DOHH2 (cell line): ENCODE measurements around the gene NLRC3.

Experiments used
- H3F3A ChIP-seq: fragments of 200-600 bp; sonication (generic), shearing (Covaris generic); 2 replicates; pipeline ENCODE4 v1.6.0; 2016; ENCODE audit warnings: antibody characterized with exemption, mild to moderate bottlenecking; ENCODE audit not compliant: control insufficient read depth, insufficient read depth
- H3K27ac ChIP-seq: fragments of 200-600 bp; sonication (generic); 2 replicates; pipeline ENCODE4 v1.5.1; 2014; ENCODE audit warnings: low read depth, mild to moderate bottlenecking, low read length, moderate library complexity
- H3K27me3 ChIP-seq: fragments of 200-600 bp; sonication (generic); 2 replicates; pipeline ENCODE4 v1.6.1; 2014; ENCODE audit warnings: mild to moderate bottlenecking, low read length, mixed read lengths; ENCODE audit not compliant: control insufficient read depth
- H3K36me3 ChIP-seq: fragments of 200-600 bp; sonication (generic); 2 replicates; pipeline ENCODE4 v1.6.1; 2014; ENCODE audit warnings: mild to moderate bottlenecking, low read length, moderate library complexity, mixed read lengths; ENCODE audit not compliant: control insufficient read depth
- H3K4me1 ChIP-seq: fragments of 200-600 bp; sonication (generic); 2 replicates; pipeline ENCODE4 v1.6.1; 2014; ENCODE audit warnings: mild to moderate bottlenecking, low read length, mixed read lengths; ENCODE audit not compliant: control insufficient read depth
- H3K4me2 ChIP-seq: fragments of 200-600 bp; sonication (generic); 2 replicates; pipeline ENCODE4 v1.6.0; 2014; ENCODE audit warnings: mild to moderate bottlenecking, low read length, moderate library complexity
- H3K4me3 ChIP-seq: fragments of 200-600 bp; sonication (generic); 2 replicates; pipeline ENCODE4 v1.5.1; 2014; ENCODE audit warnings: mild to moderate bottlenecking, low read length, mixed read lengths
- H3K79me2 ChIP-seq: fragments of 200-600 bp; sonication (generic); 2 replicates; pipeline ENCODE4 v1.6.1; 2014; ENCODE audit warnings: mild to moderate bottlenecking, low read length, mixed read lengths; ENCODE audit not compliant: control insufficient read depth
- H3K9me2 ChIP-seq: fragments of 200-600 bp; sonication (generic); replicated peaks from 2 replicates; pipeline ENCODE4 v1.6.1; 2014; ENCODE audit warnings: mild to moderate bottlenecking, low read length, mixed read lengths; ENCODE audit not compliant: control insufficient read depth
- H3K9me3 ChIP-seq: fragments of 200-600 bp; sonication (generic); 2 replicates; pipeline ENCODE4 v1.6.1; 2014; ENCODE audit warnings: antibody characterized with exemption, low read length, mixed read lengths; ENCODE audit not compliant: control insufficient read depth, insufficient read depth
- H4K20me1 ChIP-seq: fragments of 200-600 bp; sonication (generic); 2 replicates; pipeline ENCODE4 v1.6.0; 2014; ENCODE audit warnings: low read depth, mild to moderate bottlenecking, antibody characterized with exemption, low read length, moderate library complexity; ENCODE audit not compliant: control insufficient read depth, insufficient read depth
- EZH2phosphoT487 ChIP-seq: fragments of 200-600 bp; sonication (generic); IDR thresholded peaks from 2 replicates; pipeline ENCODE4 v1.6.1; 2017; ENCODE audit warnings: borderline replicate concordance, mild to moderate bottlenecking, antibody characterized with exemption, low read length, moderate library complexity, mixed read lengths
- TF ChIP-seq, protein P1 (sequence below): fragments of 200-600 bp; sonication (generic); IDR thresholded peaks from one replicate; pipeline ENCODE4 v1.5.1; 2014; ENCODE audit warnings: antibody characterized with exemption, mild to moderate bottlenecking, low read depth, low read length; ENCODE audit not compliant: poor library complexity, severe bottlenecking

Gene NLRC3

DNA sequence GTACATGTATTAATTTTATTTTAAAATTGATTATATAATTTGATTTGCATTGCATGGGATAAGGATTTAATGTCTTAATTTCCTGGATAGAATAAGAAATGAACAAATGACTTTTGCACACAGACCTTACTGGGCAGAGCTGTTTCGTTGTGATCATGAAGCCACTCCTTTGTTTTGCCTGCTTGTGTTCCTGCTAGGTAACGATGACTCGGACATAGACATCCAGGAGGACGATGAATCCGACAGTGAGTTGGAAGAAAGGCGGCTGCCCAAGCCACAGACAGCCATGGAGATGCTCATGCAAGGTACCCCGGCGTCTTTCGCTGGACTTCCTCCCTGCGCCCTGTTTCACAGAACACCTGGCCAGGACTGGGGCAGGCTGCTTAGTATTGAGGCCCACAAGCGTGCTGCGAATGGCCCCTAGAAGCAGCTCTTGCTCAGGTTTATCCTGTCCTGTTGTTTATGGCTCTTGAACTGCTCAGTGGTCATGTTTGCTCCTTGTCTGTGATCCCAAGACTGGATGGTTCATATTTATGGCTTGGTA, 46.8 kb downstream of the NLRC3 start:
- no peaks in the 10 kb centered on the region for H3K27me3 ChIP-seq
- H3K4me2 ChIP-seq, result no peak overlapping the region
- peaks cover 21% of the 10 kb centered on the region for H3K36me3 ChIP-seq
- H3K4me1 ChIP-seq, result peaks cover 24% of the 10 kb centered on the region
- TF ChIP-seq, protein P1, sequence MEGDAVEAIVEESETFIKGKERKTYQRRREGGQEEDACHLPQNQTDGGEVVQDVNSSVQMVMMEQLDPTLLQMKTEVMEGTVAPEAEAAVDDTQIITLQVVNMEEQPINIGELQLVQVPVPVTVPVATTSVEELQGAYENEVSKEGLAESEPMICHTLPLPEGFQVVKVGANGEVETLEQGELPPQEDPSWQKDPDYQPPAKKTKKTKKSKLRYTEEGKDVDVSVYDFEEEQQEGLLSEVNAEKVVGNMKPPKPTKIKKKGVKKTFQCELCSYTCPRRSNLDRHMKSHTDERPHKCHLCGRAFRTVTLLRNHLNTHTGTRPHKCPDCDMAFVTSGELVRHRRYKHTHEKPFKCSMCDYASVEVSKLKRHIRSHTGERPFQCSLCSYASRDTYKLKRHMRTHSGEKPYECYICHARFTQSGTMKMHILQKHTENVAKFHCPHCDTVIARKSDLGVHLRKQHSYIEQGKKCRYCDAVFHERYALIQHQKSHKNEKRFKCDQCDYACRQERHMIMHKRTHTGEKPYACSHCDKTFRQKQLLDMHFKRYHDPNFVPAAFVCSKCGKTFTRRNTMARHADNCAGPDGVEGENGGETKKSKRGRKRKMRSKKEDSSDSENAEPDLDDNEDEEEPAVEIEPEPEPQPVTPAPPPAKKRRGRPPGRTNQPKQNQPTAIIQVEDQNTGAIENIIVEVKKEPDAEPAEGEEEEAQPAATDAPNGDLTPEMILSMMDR, result no peak
- no peak for TF ChIP-seq EZH2phosphoT487
- H3K4me3 ChIP-seq, result no peak overlapping the region
- H3K9me2 ChIP-seq, result no peaks in the 10 kb centered on the region
- H3K79me2 ChIP-seq, result no peaks in the 10 kb centered on the region
- no peak overlapping the region for H3K27ac ChIP-seq
- no peaks in the 10 kb centered on the region for H4K20me1 ChIP-seq
- peaks cover 6% of the 10 kb centered on the region for H3F3A ChIP-seq
- H3K9me3 ChIP-seq, result no peaks in the 10 kb centered on the region

GRCh38 chr16:3529175-3529574, 48.0 kb downstream of the NLRC3 start:
- Histone ChIP-seq H3K27ac (no peak overlapping the region), H3K9me2 (no peaks in the 10 kb centered on the region), H3K79me2 (no peaks in the 10 kb centered on the region), H3K4me1 (peaks cover 32% of the 10 kb centered on the region), H3K4me3 (no peak overlapping the region), H4K20me1 (no peaks in the 10 kb centered on the region), H3K36me3 (peaks cover 23% of the 10 kb centered on the region), H3F3A (peaks cover 6% of the 10 kb centered on the region), H3K9me3 (no peaks in the 10 kb centered on the region), H3K27me3 (no peaks in the 10 kb centered on the region), H3K4me2 (no peak overlapping the region)
- TF ChIP-seq EZH2phosphoT487, result no peak
- TF ChIP-seq, protein P1, result no peak

DNA sequence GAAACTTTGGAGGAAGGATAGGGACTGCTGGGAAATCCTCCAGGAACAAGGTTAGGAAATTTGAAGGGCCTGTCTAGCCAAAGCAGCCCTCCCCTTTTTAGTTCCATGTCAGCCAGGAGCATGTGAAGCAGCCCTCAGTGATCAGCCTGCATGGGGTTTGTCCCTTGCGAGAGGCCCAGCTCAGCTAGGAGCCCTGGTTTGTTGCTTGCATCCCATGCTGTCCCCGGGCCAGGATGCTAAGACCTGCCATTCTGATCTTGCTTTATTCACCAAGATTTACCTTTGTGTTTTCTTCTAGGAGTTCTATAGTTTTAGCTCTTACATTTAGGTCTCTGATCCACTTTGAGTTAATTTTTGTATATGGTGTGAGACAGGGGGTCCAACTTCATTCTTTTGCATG, 48.8 kb downstream of the NLRC3 start:
- Histone ChIP-seq H3K27me3 (no peaks in the 10 kb centered on the region), H3K9me2 (no peaks in the 10 kb centered on the region), H3F3A (peaks cover 6% of the 10 kb centered on the region), H4K20me1 (no peaks in the 10 kb centered on the region), H3K4me3 (no peak overlapping the region), H3K36me3 (peaks cover 26% of the 10 kb centered on the region), H3K9me3 (no peaks in the 10 kb centered on the region), H3K27ac (no peak overlapping the region), H3K79me2 (no peaks in the 10 kb centered on the region), H3K4me2 (no peak overlapping the region), H3K4me1 (peaks cover 32% of the 10 kb centered on the region)
- TF ChIP-seq, protein P1, result no peak
- TF ChIP-seq EZH2phosphoT487, result no peak
